HG03460 (cell line): ENCODE data around the gene P4HTM.
"Not testable (repeated sequence)": the region's sequence is repeated elsewhere in the genome, so short reads cannot be mapped to it uniquely, and the experiment has no call there.

ENCODE experiments used
- ATAC-seq: cut with Tn5 transposase; IDR thresholded peaks from one replicate; pipeline ENCODE4 v1.9.1; 2021; ENCODE audit not compliant: unreplicated experiment

P4HTM gene

DNA sequence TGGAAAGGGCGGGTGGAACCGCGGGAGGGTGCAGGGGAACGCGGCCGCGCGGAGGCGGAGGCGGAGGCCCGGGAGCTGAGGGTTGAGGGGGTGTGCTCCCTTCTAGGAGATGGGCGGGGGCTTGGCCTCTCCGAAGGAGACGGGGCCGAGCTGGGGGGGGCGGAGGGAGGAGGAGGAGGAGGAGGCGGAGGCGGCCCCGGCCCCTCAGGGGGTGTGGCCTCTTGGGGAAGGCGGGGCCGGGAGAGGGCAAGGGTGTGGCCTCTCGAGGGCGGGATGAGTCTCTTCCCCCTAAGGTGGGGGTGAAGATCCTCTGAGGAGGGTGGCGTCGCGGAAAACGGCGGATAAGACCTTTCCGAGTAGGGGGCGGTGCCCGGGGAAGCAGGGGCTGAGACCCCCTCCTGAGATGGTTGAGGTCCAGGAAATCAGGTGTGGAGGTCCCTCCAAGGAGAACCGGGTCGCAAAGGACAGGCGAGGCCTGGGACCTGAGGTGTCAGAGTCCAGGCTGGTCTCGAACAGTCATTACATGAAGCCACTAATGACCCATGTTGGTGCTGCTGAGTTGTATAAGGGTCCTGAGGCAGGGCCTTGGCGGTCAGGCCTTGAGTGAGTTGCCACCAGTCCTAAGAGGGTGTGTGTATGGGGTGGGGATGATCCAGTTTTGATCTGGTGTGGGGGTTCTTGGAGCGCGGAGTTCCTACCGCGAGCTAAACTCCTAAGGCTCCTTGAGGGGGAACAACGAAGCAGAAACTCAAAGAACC lies 17.9 kb downstream of the P4HTM start:
- ATAC-seq, result peak; percentile 40

DNA sequence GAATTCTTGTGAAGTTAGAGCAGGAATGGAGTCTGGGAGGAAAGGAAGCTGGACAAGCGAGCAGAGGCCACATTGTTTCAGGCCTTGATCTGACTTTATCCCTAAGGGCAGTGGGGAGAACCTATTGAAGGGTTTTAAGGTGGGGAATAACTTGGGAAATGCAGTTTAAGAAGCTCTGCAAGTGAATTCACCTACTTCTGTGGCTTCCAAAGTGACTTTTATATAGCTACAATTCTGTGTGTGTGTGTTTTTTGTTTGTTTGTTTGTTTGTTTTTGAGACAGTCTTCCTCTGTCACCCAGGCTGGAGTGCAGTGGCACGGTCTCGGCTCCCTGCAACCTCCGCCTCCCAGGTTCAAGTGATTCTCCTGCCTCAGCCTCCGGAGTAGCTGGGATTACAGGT lies 18.6 kb downstream of the P4HTM start:
- not testable (repeated sequence) for ATAC-seq

DNA sequence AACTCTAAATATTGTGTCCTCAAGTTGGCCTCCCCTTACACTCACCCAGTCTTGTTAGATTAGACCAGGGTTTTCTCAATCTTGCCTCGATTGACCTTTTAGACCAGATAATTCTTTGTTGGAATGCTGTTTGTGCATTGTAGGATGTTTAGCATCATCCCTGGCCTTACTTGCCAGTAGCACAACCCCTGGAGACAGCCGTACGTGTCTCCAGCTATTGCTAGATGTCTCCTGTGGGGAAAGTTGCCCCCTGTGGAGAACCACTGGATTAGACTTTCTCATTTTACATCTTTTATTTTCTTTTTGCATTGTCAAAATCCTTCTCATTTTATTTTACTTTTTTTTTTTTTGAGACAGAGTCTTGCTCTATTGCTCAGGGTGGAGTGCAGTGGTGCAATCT lies 19.4 kb downstream of the P4HTM start:
- no peak for ATAC-seq

GRCh38 chr3:49012441-49013017 lies 22.5 kb downstream of the P4HTM start:
- no peak for ATAC-seq

DNA sequence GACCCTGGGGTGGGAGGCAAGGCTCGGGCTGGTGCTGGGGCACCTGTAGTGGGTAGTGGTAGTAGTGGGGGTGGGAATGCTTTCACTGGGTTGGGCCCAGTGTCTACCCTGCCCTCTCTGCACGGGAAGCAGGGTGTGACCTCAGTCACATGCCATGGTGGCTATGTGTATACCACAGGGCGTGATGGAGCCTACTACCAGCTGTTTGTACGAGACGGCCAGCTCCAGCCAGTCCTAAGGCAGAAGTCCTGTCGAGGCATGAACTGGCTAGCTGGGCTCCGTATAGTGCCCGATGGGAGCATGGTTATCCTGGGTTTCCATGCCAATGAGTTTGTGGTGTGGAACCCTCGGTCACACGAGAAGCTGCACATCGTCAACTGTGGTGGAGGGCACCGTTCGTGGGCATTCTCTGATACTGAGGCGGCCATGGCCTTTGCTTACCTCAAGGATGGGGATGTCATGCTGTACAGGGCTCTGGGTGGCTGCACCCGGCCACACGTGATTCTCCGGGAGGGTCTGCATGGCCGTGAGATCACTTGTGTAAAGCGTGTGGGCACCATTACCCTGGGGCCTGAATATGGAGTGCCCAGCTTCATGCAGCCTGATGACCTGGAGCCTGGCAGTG lies 23.2 kb downstream of the P4HTM start:
- ATAC-seq, result no peak

DNA sequence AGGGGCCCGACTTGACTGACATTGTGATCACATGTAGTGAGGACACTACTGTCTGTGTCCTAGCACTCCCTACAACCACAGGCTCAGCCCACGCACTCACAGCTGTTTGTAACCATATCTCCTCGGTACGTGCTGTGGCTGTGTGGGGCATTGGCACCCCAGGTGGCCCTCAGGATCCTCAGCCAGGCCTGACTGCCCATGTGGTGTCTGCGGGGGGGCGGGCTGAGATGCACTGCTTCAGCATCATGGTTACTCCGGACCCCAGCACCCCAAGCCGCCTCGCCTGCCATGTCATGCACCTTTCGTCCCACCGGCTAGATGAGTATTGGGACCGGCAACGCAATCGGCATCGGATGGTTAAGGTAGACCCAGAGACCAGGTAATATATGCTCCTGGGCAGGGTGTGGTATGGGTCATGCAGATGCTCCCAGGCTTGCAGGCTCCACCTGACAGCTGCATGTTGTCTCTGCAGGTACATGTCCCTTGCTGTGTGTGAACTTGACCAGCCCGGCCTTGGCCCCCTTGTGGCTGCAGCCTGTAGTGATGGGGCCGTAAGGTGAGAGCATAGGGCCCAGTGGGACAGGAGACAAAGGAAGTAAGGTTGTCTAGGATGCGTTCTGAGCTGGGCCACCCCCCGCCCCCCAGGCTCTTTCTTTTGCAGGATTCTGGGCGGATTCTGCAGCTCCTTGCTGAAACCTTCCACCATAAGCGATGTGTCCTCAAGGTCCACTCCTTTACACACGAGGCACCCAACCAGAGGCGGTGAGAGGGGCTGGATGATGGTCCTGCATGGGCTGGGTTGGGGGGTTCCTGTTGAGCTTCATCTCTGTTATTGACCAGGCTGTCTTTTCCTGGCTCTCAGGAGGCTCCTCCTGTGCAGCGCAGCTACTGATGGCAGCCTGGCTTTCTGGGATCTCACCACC lies 24.0 kb downstream of the P4HTM start:
- no peak for ATAC-seq

GRCh38 chr3:49015072-49015471 lies 25.0 kb downstream of the P4HTM start:
- ATAC-seq, result no peak

DNA sequence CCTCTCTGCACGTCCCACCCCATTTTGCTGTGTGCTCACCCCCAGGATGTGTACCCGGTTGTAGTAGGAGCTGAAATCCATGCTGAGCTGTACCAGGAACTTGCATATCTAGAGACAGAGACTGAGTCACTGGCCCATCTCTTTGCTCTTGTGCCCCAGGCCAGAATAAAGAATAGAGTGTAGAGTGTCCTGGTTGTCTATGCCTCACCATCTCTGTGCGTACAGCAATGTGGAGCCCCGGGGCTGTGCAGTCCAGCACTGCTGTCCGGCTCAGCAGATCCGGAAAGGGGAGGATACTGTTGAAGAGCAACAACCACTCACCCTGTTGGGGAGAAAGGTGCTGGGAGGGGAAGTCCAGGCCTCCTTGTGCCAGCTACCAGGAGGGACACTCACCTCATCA lies 25.7 kb downstream of the P4HTM start:
- no peak for ATAC-seq

- no peak for ATAC-seq
These were observed 26.6 kb downstream of the P4HTM start for GRCh38 chr3:49016414-49017228.

- no peak for ATAC-seq
These were observed 27.4 kb downstream of the P4HTM start for GRCh38 chr3:49017229-49017970.

DNA sequence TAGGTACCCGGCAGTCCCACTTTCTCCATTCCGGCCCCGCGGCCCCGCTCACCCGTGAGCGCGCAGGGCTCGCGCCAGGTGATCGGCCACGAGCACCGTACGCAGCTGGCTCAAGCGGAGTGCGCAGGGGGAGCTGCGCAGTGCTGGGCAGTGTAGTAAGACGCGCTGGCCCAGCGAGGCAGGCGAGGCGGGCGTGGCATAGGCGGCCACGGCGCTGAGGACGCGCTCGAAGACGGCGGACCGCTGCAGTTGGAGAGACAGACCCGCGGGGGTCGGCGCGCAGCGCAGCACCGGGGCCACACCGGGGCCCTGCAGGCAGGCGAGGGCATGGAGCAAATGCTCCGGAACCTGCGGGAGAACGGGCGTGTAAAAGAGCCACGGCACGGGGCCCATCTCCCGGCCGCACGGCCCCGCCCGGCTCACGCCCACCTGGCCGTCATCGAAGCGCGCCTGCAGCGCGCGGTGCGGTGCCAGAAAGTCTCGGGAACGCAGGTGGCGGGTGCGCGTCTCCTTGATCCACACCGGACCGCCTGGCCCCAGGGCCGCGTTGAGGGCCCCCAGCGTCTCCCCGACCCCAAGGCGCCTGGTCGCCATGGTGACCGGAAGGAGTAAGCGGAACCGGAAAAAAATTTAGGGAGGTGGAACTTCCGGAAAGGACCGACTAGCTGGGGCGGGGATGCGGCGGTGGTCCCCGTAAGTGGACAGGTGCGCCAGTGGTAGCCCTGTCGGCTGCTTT lies 28.1 kb downstream of the P4HTM start, which contains the start of gene DALRD3:
DALRD3 (minus strand) TSS at position 610 of the 736 bp plus-strand sequence; CDS start at position 594, 16 bp downstream.
- ATAC-seq, result no peak

GRCh38 chr3:49018707-49019006 lies 28.6 kb downstream of the P4HTM start:
- no peak for ATAC-seq

DNA sequence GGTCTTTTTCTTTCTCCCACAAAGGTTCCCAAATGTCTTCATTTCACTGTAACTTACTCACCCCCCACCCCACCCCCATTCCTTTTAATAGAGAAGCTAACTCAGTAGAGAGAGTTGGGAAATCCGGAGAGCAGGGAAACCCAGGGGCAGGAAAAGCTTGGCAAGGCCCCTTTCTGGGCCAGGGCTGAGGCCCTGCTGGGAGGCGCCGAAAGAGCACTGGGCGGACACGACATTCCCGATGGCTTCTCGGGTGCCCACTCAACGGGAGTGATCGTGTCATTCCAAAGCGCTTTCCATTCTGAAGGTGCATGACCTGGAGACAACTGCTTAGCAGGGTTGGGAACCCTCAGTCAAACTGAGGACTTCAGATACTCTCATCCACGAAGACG lies 29.9 kb downstream of the P4HTM start:
- ATAC-seq, result no peak

GRCh38 chr3:49020330-49021212 lies 30.5 kb downstream of the P4HTM start:
- peak; percentile 2 for ATAC-seq

GRCh38 chr3:49021213-49021812 lies 31.3 kb downstream of the P4HTM start:
- peak; percentile 44 for ATAC-seq

GRCh38 chr3:49021813-49022687 lies 32.0 kb downstream of the P4HTM start, which contains the start of gene NDUFAF3:
TSS of gene NDUFAF3 (plus strand) at chr3:49022121. CDS start at chr3:49022145, 24 bp downstream.
- ATAC-seq, result peak; percentile 55
